Activated CD8-positive, alpha-beta T cell treated with anti-CD3 and anti-CD28 coated beads, Interleukin-2, amount 10 ng/mL, durations not matched to agents 7 days and 5 days (primary cell): ENCODE measurements around the gene ZMYM4. TPM values are rescaled to one million over a fixed set of nuclear protein-coding genes. Genes with fewer than 3 reads are reported as not detected.

ENCODE experiments used
- ATAC-seq: fragments of 150-1000 bp; cut with Tn5 transposase; one replicate; pipeline ENCODE4 v1.10.0; 2021; ENCODE audit warnings: moderate library complexity
- CTCF ChIA-PET: fragments of 350-600 bp; sonication (Branson Sonifier 250); formaldehyde crosslinking; loops from one replicate; lab custom pipeline; 2021; ENCODE audit warnings: antibody characterized with exemption; lab: Charles Lee
- POLR2A ChIA-PET: fragments of 350-600 bp; sonication (Branson Sonifier 250); formaldehyde crosslinking; loops from one replicate; lab custom pipeline; 2021; ENCODE audit warnings: antibody characterized with exemption; lab: Charles Lee
- DNase-seq: peaks from one replicate; pipeline ENCODE4 v3.0.0-alpha.2; 2020
- H3K27ac Mint-ChIP-seq: one replicate; pipeline ENCODE4 v1.8.0; 2021; ENCODE audit warnings: mild to moderate bottlenecking, mixed read lengths
- H3K27me3 Mint-ChIP-seq: one replicate; pipeline ENCODE4 v1.8.0; 2021; ENCODE audit warnings: low read depth, mixed read lengths
- H3K36me3 Mint-ChIP-seq: one replicate; pipeline ENCODE4 v1.8.0; 2021; ENCODE audit warnings: low read depth, mixed read lengths
- H3K4me1 Mint-ChIP-seq: one replicate; pipeline ENCODE4 v1.8.0; 2021; ENCODE audit warnings: low read depth, mixed read lengths
- H3K4me3 Mint-ChIP-seq: one replicate; pipeline ENCODE4 v1.8.0; 2021; ENCODE audit warnings: mild to moderate bottlenecking, mixed read lengths
- H3K9me3 Mint-ChIP-seq: one replicate; pipeline ENCODE4 v1.8.0; 2022; ENCODE audit warnings: mixed read lengths; ENCODE audit not compliant: insufficient read depth
- total RNA-seq, 2 experiments: library from RNA; stranded (reverse); gene quantifications; one replicate each; pipeline ENCODE4 v1.2.3, GENCODE V29; 2021

Gene ZMYM4
- total RNA-seq, 2 experiments from 2014 or later: 29.5 to 29.6 TPM

- Mint-ChIP-seq H3K4me1 (peaks cover 2% of the 10 kb centered on the region), H3K36me3 (peaks cover 33% of the 10 kb centered on the region), H3K9me3 (peaks cover 4% of the 10 kb centered on the region), H3K4me3 (no peak overlapping the region), H3K27me3 (no peaks in the 10 kb centered on the region), H3K27ac (no peak overlapping the region)
- ChIA-PET CTCF (no interaction called here), POLR2A (no interaction called here)
- no peak for ATAC-seq
- DNase-seq: no peak
Observed at GRCh38 chr1:35279555-35279904, 11.0 kb downstream of the ZMYM4 start.

GRCh38 chr1:35280006-35280405, 11.5 kb downstream of the ZMYM4 start:
- H3K36me3 Mint-ChIP-seq: peaks cover 38% of the 10 kb centered on the region
- ChIA-PET CTCF (no interaction called here), POLR2A (no interaction called here)
- no peak overlapping the region for H3K4me3 Mint-ChIP-seq
- H3K4me1 Mint-ChIP-seq: peaks cover 2% of the 10 kb centered on the region
- H3K27ac Mint-ChIP-seq: no peak overlapping the region
- ATAC-seq: no peak
- peaks cover 4% of the 10 kb centered on the region for H3K9me3 Mint-ChIP-seq
- H3K27me3 Mint-ChIP-seq: no peaks in the 10 kb centered on the region
- DNase-seq: no peak

- ATAC-seq: no peak
- Mint-ChIP-seq H3K9me3 (peaks cover 4% of the 10 kb centered on the region), H3K36me3 (peaks cover 43% of the 10 kb centered on the region), H3K27ac (no peak overlapping the region), H3K4me1 (peaks cover 14% of the 10 kb centered on the region), H3K4me3 (no peak overlapping the region), H3K27me3 (no peaks in the 10 kb centered on the region)
- ChIA-PET CTCF (no interaction called here), POLR2A (no interaction called here)
- no peak for DNase-seq
Observed at GRCh38 chr1:35281565-35281964, 13.1 kb downstream of the ZMYM4 start.

GRCh38 chr1:35282172-35282571, 13.7 kb downstream of the ZMYM4 start:
- Mint-ChIP-seq H3K9me3 (peaks cover 4% of the 10 kb centered on the region), H3K4me3 (no peak overlapping the region), H3K27me3 (no peaks in the 10 kb centered on the region), H3K27ac (no peak overlapping the region), H3K36me3 (peaks cover 42% of the 10 kb centered on the region), H3K4me1 (peaks cover 16% of the 10 kb centered on the region)
- ATAC-seq (no peak), DNase-seq (no peak)
- CTCF ChIA-PET: no interaction called here
- POLR2A ChIA-PET: no interaction called here

- Mint-ChIP-seq H3K36me3 (peaks cover 28% of the 10 kb centered on the region), H3K27me3 (no peaks in the 10 kb centered on the region), H3K4me3 (no peak overlapping the region), H3K9me3 (peaks cover 4% of the 10 kb centered on the region), H3K4me1 (peaks cover 20% of the 10 kb centered on the region), H3K27ac (no peak overlapping the region)
- POLR2A ChIA-PET: no interaction called here
- DNase-seq (no peak), ATAC-seq (no peak)
- CTCF ChIA-PET: no interaction called here
Observed at GRCh38 chr1:35284852-35285251, 16.3 kb downstream of the ZMYM4 start.

GRCh38 chr1:35285771-35286606, 17.5 kb downstream of the ZMYM4 start:
- ATAC-seq: peak; percentile 67
- ChIA-PET POLR2A (interaction anchor here (0.8 kb wide), 1 partner anchor 17 kb away, joined by 3 read pairs; the partner anchor contains the start of gene ZMYM4), CTCF (interaction anchor here (1.0 kb wide), 1 partner anchor 84 kb away, joined by 3 read pairs; no protein-coding TSS in a partner anchor)
- peaks cover 4% of the 10 kb centered on the region for H3K9me3 Mint-ChIP-seq
- H3K36me3 Mint-ChIP-seq: peaks cover 28% of the 10 kb centered on the region
- H3K27ac Mint-ChIP-seq: peak overlapping the region; percentile 34
- peaks cover 20% of the 10 kb centered on the region for H3K4me1 Mint-ChIP-seq
- DNase-seq: no peak
- H3K27me3 Mint-ChIP-seq: no peaks in the 10 kb centered on the region
- H3K4me3 Mint-ChIP-seq: no peak overlapping the region

GRCh38 chr1:35287807-35288640, 19.5 kb downstream of the ZMYM4 start:
- Mint-ChIP-seq H3K27ac (no peak overlapping the region), H3K36me3 (peaks cover 20% of the 10 kb centered on the region), H3K4me1 (peaks cover 20% of the 10 kb centered on the region), H3K9me3 (no peaks in the 10 kb centered on the region), H3K27me3 (no peaks in the 10 kb centered on the region), H3K4me3 (no peak overlapping the region)
- DNase-seq: no peak
- ChIA-PET POLR2A (no interaction called here), CTCF (interaction anchor here (0.6 to 1.5 kb wide), 2 partner anchors 15 to 66 kb away, joined by 3 to 4 read pairs; no protein-coding TSS in a partner anchor)
- ATAC-seq: no peak

GRCh38 chr1:35288761-35289160, 20.3 kb downstream of the ZMYM4 start:
- H3K4me1 Mint-ChIP-seq: peaks cover 20% of the 10 kb centered on the region

GRCh38 chr1:35290452-35290851, 21.9 kb downstream of the ZMYM4 start:
- POLR2A ChIA-PET: no interaction called here
- no peak for ATAC-seq

More at GRCh38 chr1:35288761-35289160, 20.3 kb downstream of the ZMYM4 start:
- H3K27me3 Mint-ChIP-seq: no peaks in the 10 kb centered on the region
- ATAC-seq (no peak), DNase-seq (no peak)
- H3K36me3 Mint-ChIP-seq: peaks cover 17% of the 10 kb centered on the region
- H3K4me3 Mint-ChIP-seq: no peak overlapping the region
- H3K9me3 Mint-ChIP-seq: no peaks in the 10 kb centered on the region
- ChIA-PET CTCF (interaction anchor here (0.6 to 1.5 kb wide), 2 partner anchors 14 to 67 kb away, joined by 3 to 4 read pairs; no protein-coding TSS in a partner anchor), POLR2A (no interaction called here)
- H3K27ac Mint-ChIP-seq: no peak overlapping the region

GRCh38 chr1:35294809-35295208, 26.3 kb downstream of the ZMYM4 start:
- Mint-ChIP-seq H3K4me3 (no peak overlapping the region), H3K9me3 (no peaks in the 10 kb centered on the region), H3K27me3 (no peaks in the 10 kb centered on the region), H3K4me1 (peaks cover 4% of the 10 kb centered on the region), H3K36me3 (peaks cover 6% of the 10 kb centered on the region), H3K27ac (no peak overlapping the region)
- ChIA-PET POLR2A (no interaction called here), CTCF (no interaction called here)
- no peak for DNase-seq
- ATAC-seq: no peak

More at GRCh38 chr1:35290452-35290851, 21.9 kb downstream of the ZMYM4 start:
- CTCF ChIA-PET: interaction anchor here (1.0 kb wide), 1 partner anchor 88 kb away, joined by 4 read pairs; no protein-coding TSS in a partner anchor
- H3K27me3 Mint-ChIP-seq: no peaks in the 10 kb centered on the region
- peaks cover 18% of the 10 kb centered on the region for H3K4me1 Mint-ChIP-seq
- no peak overlapping the region for H3K4me3 Mint-ChIP-seq
- H3K9me3 Mint-ChIP-seq: no peaks in the 10 kb centered on the region
- DNase-seq: no peak
- H3K36me3 Mint-ChIP-seq: peaks cover 5% of the 10 kb centered on the region
- no peak overlapping the region for H3K27ac Mint-ChIP-seq

GRCh38 chr1:35297886-35298285, 29.4 kb downstream of the ZMYM4 start:
- Mint-ChIP-seq H3K9me3 (no peaks in the 10 kb centered on the region), H3K36me3 (peaks cover 3% of the 10 kb centered on the region), H3K27me3 (no peaks in the 10 kb centered on the region), H3K4me1 (peaks cover 4% of the 10 kb centered on the region), H3K27ac (no peak overlapping the region), H3K4me3 (no peak overlapping the region)
- POLR2A ChIA-PET: interaction anchor here (1.1 kb wide), 1 partner anchor 33 kb away, joined by 3 read pairs; no protein-coding TSS in a partner anchor
- ATAC-seq (no peak), DNase-seq (no peak)
- CTCF ChIA-PET: interaction anchor here (0.5 to 2.1 kb wide), 6 partner anchors 12 to 140 kb away, joined by 3 to 16 read pairs (median 6); no protein-coding TSS in a partner anchor
